ENCODE results near the gene FCHSD1.
A peak's percentile ranks its signal among the peaks of the same experiment; 100 is the strongest.

Gene FCHSD1

DNA sequence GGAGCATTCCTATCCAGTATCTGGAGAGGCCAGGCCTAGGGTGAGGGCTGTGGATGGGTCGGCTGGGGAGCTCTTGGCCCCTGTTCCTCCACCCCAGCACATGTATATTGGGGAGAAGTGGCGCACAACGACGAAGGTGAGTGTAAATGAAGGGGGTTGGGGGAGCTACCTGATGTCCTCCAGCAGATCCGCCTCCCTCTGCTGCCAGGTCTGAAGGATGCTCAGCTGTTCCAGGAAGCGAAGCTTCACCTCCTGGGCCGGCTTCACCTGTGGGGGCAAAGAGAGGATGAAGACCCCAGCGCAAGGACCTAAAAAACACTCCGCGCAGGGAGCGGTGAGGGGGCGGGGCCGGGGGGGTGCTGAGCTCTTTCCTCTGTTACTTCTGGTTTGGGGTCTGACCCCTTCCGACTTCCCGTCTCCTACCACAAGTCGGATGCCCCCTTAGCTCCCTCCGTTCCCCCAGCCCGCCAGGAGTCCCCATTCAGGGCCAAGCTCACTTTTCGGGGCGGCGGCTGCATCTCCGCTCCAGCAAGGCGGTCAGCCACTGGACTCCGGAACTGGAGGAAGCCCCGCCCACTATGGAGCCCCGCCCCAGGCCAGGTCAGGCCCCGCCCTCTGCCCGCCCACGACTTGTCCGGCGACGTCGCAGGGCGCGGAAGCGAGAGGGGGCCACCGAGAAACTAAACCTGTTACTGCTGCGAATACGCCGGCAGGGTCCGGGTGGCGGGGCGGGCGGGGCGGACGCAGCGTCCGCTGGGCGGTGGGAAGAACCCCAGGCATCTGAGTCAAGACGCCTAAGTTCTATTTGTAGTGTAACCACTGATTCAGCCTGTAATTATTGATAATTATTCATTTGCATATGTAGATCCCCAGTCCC is at the start of gene FCHSD1:
TSS of gene FCHSD1 (minus strand) at position 568 of the 877 bp plus-strand sequence. CDS start at position 518, 50 bp downstream.
- H3K4me1 ChIP-seq (ENCODE audit: insufficient read depth, low read length), result peaks cover 5% of the 10 kb centered on the region; the same call in 1 of the 2 replicates
- H3K9me3 ChIP-seq (ENCODE audit: control insufficient read depth, insufficient read depth, low read length), result no peaks in the 10 kb centered on the region
- H3K9ac ChIP-seq (ENCODE audit: low read depth, low read length), result peak within 1 kb of the TSS; percentile 89; the same call in 1 of the 2 replicates
- peaks cover 7% of the 10 kb centered on the region; the same call in 1 of the 2 replicates for H3K36me3 ChIP-seq (ENCODE audit: insufficient read depth, low read length)

GRCh38 chr5:141697586-141697985 is 46.4 kb upstream of the FCHSD1 start:
- Histone ChIP-seq H3K9me3 (ENCODE audit: control insufficient read depth, insufficient read depth, low read length) (no peaks in the 10 kb centered on the region), H3K4me1 (ENCODE audit: insufficient read depth, low read length) (peaks cover 6% of the 10 kb centered on the region), H3K36me3 (ENCODE audit: insufficient read depth, low read length) (no peaks in the 10 kb centered on the region)

DNA sequence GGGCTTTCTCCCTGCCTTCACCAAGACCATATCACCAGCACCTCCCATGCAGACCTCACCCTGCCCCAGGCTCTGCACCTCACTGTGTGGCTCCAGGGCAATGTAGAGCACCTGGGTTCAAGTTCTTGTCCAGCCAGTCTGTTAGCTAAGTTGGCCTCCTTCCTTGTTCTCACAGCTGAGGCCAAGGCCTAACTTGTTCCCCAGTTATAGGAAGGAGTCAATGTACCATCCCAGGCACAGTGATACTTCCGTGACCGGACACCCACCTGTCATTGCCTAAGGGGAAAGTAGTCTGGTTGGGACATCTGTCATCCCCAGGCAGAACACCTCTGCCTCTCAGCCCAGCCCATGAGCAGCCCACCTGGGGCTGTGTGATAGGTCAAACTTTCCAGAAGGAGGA is 45.2 kb upstream of the FCHSD1 start:
- no peaks in the 10 kb centered on the region for H3K9me3 ChIP-seq (ENCODE audit: control insufficient read depth, insufficient read depth, low read length)
- no peaks in the 10 kb centered on the region for H3K36me3 ChIP-seq (ENCODE audit: insufficient read depth, low read length)
- peaks cover 6% of the 10 kb centered on the region for H3K4me1 ChIP-seq (ENCODE audit: insufficient read depth, low read length)
- no peak overlapping the region for H3K9ac ChIP-seq (ENCODE audit: low read depth, low read length)

More at GRCh38 chr5:141697586-141697985, 46.4 kb upstream of the FCHSD1 start:
- no peak overlapping the region for H3K9ac ChIP-seq (ENCODE audit: low read depth, low read length)

- Histone ChIP-seq H3K9me3 (ENCODE audit: control insufficient read depth, insufficient read depth, low read length) (no peaks in the 10 kb centered on the region), H3K4me1 (ENCODE audit: insufficient read depth, low read length) (peaks cover 6% of the 10 kb centered on the region), H3K36me3 (ENCODE audit: insufficient read depth, low read length) (no peaks in the 10 kb centered on the region), H3K9ac (ENCODE audit: low read depth, low read length) (no peak overlapping the region)
Measured at GRCh38 chr5:141695627-141696215, 44.5 kb upstream of the FCHSD1 start.

DNA sequence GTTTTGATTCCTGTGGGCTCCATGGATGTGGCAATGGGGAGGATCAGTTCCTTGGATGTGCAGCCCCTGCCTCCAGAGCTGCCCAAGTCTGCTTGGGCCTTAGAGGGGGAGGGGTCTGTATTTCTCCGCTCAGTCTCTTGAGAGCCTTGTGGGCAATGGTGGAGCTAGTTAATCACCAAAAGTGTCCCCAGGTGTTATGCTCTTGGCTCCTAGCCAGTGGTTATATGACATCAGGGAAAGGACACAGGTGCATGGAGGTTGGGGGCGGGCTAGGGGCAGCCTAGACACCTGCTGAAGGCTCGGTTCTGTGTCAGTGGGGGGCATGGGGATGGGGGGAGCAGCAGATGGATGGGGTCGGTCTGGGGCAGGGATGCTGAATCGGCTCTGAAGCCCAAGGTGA is 43.3 kb upstream of the FCHSD1 start:
- Histone ChIP-seq H3K9ac (ENCODE audit: low read depth, low read length) (no peak overlapping the region), H3K4me1 (ENCODE audit: insufficient read depth, low read length) (peaks cover 6% of the 10 kb centered on the region), H3K36me3 (ENCODE audit: insufficient read depth, low read length) (no peaks in the 10 kb centered on the region), H3K9me3 (ENCODE audit: control insufficient read depth, insufficient read depth, low read length) (no peaks in the 10 kb centered on the region)

DNA sequence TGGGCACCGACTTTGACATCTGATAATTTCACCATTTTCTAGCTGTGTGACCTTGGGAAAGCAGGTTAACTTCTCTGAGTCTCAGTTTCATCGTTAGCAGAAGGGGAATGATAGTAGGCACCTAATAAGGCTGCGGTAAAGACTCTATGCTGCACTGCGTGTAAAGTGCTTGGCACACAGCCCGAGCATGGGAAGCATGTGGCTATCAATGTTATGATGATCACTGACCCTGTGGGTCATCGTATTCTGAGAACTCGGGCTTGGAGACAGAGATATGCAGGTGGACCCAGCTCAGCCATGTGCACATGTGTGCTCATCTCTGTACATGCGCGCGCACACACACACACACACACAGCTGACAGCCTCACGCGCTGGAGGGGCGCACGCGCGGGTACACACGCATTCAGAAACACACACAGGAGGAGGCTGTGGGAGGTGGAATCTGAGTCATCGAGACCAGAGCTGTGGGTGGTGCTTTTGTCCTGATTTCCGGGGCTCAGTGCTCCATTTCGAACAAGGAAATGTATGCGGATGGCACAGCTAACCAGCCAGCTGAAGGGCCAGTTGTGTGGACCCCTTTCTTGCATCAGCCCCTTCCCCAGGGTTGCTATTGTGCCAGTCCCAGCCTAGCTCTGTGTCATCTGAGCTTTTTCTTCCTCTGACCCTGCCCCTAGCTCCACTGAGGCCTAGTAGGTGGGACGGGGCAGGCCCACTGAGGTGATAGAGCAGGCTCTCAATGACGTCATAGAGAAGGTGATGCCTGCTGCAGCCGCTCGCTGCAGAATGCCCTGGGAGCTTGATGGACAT is 41.9 kb upstream of the FCHSD1 start:
- no peaks in the 10 kb centered on the region for H3K36me3 ChIP-seq (ENCODE audit: insufficient read depth, low read length)
- peaks cover 11% of the 10 kb centered on the region for H3K4me1 ChIP-seq (ENCODE audit: insufficient read depth, low read length)
- no peak overlapping the region for H3K9ac ChIP-seq (ENCODE audit: low read depth, low read length)
- H3K9me3 ChIP-seq (ENCODE audit: control insufficient read depth, insufficient read depth, low read length), result no peaks in the 10 kb centered on the region

- Histone ChIP-seq H3K9me3 (ENCODE audit: control insufficient read depth, insufficient read depth, low read length) (no peaks in the 10 kb centered on the region), H3K9ac (ENCODE audit: low read depth, low read length) (peak overlapping the region; percentile 76; the same call in 1 of the 2 replicates), H3K4me1 (ENCODE audit: insufficient read depth, low read length) (peaks cover 16% of the 10 kb centered on the region), H3K36me3 (ENCODE audit: insufficient read depth, low read length) (no peaks in the 10 kb centered on the region)
Measured at GRCh38 chr5:141692533-141692888, 41.3 kb upstream of the FCHSD1 start.

DNA sequence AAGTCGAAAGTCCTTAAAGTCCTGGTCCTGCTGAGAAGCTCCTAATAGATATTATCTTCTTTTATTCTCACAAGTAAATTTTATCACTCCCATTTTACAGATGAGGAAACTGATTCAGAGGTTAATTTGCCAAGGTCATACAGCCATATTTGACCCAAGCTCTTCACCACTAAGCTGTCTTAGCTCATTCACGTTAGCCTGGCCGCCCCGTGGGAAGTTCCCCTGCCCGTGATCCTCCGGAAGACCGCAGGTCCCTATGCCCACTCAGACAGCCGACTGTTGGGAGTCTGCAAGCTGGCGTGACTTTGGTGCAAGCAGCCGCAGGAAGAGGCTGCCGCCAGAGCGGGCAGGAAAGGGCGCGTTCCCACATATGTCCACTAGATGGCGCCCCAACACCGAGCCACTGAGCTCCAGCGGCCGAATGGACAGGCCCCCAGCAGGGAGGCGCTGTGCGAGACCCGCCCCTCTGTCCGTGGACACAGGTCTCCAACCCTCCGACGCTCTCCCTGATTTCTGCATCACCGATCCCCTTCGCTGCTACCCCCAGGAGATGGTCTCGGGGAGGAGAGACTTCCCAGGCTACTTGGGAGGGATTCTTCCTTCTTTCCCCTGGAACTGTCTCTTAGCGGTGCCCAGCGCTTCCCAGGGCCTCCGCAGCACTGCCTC is 40.8 kb upstream of the FCHSD1 start:
- Histone ChIP-seq H3K4me1 (ENCODE audit: insufficient read depth, low read length) (peaks cover 20% of the 10 kb centered on the region), H3K36me3 (ENCODE audit: insufficient read depth, low read length) (no peaks in the 10 kb centered on the region), H3K9me3 (ENCODE audit: control insufficient read depth, insufficient read depth, low read length) (no peaks in the 10 kb centered on the region), H3K9ac (ENCODE audit: low read depth, low read length) (peak overlapping the region; percentile 76; the same call in 1 of the 2 replicates)

DNA sequence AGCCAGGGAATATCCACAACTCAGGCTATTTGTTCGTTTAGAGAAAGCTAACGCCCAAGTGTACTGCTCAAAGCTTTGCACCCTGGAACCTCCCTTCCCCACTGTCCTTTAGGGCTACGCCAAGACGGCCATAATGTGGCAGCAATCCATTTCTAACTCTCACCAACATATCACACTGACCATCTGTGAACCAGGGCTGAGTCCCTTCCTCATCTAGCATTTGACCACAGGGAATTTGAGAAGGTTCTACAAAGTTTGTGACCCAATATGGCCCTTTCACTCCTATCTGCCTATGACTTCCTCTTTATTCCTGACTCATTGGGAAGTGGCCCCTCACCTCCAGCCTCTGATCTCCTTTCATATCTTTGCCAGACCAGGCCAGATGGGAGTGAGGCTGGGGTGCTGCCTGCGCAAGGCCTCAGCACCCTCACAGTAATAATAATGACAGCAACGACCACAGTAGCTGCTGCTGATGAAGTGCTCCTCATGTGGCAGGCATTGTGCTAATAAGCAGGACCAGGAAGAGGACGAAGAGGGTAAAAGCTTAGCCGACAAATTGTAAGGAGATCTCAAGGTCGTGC is 40.2 kb upstream of the FCHSD1 start:
- H3K36me3 ChIP-seq (ENCODE audit: insufficient read depth, low read length), result no peaks in the 10 kb centered on the region
- H3K9me3 ChIP-seq (ENCODE audit: control insufficient read depth, insufficient read depth, low read length), result no peaks in the 10 kb centered on the region
- no peak overlapping the region for H3K9ac ChIP-seq (ENCODE audit: low read depth, low read length)
- peaks cover 25% of the 10 kb centered on the region for H3K4me1 ChIP-seq (ENCODE audit: insufficient read depth, low read length)

DNA sequence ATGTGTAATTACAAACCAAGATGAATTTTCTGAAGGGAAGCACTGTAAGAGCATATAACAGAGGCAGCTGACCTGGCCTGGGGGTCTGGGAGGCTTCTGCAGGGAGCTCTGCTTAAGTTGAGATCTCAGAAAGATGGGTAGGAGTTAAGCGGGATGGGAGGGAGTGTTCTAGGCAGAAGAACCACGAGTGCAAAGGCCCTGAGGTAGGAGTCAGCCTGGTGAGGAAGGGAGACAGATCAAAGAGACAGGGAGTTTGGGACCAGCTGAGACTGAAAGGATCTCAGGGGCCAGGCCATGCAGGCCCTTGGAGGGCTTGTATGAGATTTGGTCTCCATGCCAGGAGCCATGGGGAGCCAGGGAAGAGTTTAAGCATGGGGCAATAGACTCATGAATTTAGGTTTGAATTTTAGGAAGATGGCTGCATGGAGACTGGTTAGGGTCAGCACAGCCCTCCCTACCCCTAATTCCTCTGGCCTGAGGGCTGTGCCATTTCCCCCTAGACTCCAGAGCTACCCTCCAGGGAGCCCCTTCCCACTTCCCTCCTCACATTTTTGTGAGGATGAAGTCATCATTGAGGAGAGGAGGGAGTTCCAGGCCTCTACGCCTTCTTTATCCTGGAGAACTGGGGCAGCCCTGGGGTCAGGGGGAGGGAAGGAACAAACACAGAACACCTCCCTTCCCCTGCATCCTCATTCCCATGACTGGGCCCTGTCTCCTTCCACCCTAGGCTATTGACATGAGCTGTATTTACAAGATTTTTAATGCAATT is 35.6 kb upstream of the FCHSD1 start:
- no peak overlapping the region for H3K9ac ChIP-seq (ENCODE audit: low read depth, low read length)
- H3K9me3 ChIP-seq (ENCODE audit: control insufficient read depth, insufficient read depth, low read length), result no peaks in the 10 kb centered on the region
- peaks cover 34% of the 10 kb centered on the region for H3K4me1 ChIP-seq (ENCODE audit: insufficient read depth, low read length)
- no peaks in the 10 kb centered on the region for H3K36me3 ChIP-seq (ENCODE audit: insufficient read depth, low read length)

- Histone ChIP-seq H3K9me3 (ENCODE audit: control insufficient read depth, insufficient read depth, low read length) (no peaks in the 10 kb centered on the region), H3K4me1 (ENCODE audit: insufficient read depth, low read length) (peaks cover 42% of the 10 kb centered on the region), H3K36me3 (ENCODE audit: insufficient read depth, low read length) (no peaks in the 10 kb centered on the region), H3K9ac (ENCODE audit: low read depth, low read length) (no peak overlapping the region)
Measured at GRCh38 chr5:141685591-141685990, 34.4 kb upstream of the FCHSD1 start.

DNA sequence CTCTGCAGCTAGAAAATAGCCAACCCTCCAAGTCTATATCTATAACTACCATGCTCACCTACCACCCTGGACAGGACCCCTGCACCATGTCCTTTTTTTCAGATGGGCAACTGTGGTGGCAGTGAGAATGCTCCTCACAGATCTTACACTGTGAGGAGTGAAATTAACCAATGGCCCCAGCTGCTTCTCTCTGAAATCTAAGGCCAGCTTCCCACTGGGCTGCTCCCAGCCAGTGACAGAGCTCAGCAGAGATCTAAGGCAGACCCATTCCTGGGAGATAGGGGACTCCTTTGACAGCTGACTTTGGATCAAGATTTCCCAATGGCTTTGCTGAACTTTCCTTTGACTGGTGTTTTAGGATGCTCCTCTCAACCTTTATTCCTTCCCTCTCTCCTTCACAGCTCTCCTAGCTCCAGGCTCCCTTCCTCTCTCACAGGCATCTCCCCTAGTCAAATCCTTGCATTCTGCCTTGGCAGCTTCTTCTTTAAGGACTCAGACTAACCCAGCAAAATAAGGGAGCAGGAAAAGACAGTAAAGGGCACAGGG is 32.5 kb upstream of the FCHSD1 start:
- no peaks in the 10 kb centered on the region for H3K9me3 ChIP-seq (ENCODE audit: control insufficient read depth, insufficient read depth, low read length)
- H3K9ac ChIP-seq (ENCODE audit: low read depth, low read length), result no peak overlapping the region; the same call in 1 of the 2 replicates
- peaks cover 46% of the 10 kb centered on the region for H3K4me1 ChIP-seq (ENCODE audit: insufficient read depth, low read length)
- peaks cover 3% of the 10 kb centered on the region; the same call in 1 of the 2 replicates for H3K36me3 ChIP-seq (ENCODE audit: insufficient read depth, low read length)
